Caco-2 (cell line): ENCODE data around the gene MLLT10. TPM values are rescaled to one million over a fixed set of nuclear protein-coding genes. Genes with fewer than 3 reads are reported as not detected.

Source experiments
- BruUV-seq: library from RNA; stranded (reverse); fragments of 400-500 nt; replicated peaks from 2 replicates; lab custom pipeline; 2021; lab: Mats Ljungman, UMichigan
- CTCF ChIA-PET: fragments of 300-600 bp; sonication (Branson Sonifier 250); formaldehyde crosslinking; loops from one replicate; lab custom pipeline; 2022; ENCODE audit warnings: antibody characterized with exemption; lab: Charles Lee
- POLR2A ChIA-PET: fragments of 300-600 bp; sonication (Branson Sonifier 250); formaldehyde crosslinking; loops from one replicate; lab custom pipeline; 2022; ENCODE audit warnings: antibody characterized with exemption; lab: Charles Lee
- DNase-seq, 2 experiments: peaks; one replicate each; pipeline versions ENCODE4 v3.0.0 to v3.0.0-alpha.2; 2020 to 2022
- H3K27me3 ChIP-seq: replicated peaks from 2 replicates; pipeline ENCODE4 v1.6.0; 2011; ENCODE audit warnings: low read length; ENCODE audit not compliant: control insufficient read depth, insufficient read depth
- H3K36me3 ChIP-seq: 2 replicates; pipeline ENCODE4 v1.5.1; 2011; ENCODE audit warnings: low read length; ENCODE audit not compliant: control insufficient read depth, insufficient read depth
- H3K4me1 ChIP-seq: fragments of 250-450 bp; sonication (Bioruptor Pico); 2 replicates; pipeline ENCODE4 v1.5.1; 2020; ENCODE audit warnings: mild to moderate bottlenecking
- H3K4me3 ChIP-seq: 2 replicates; pipeline ENCODE4 v1.5.1; 2011; ENCODE audit warnings: low read depth, mild to moderate bottlenecking, control low read depth, low read length
- H3K9me3 ChIP-seq: fragments of 250-450 bp; sonication (Bioruptor Pico); 2 replicates; pipeline ENCODE4 v1.5.1; 2020; ENCODE audit warnings: mild to moderate bottlenecking, moderate library complexity
- H3K27ac Mint-ChIP-seq: one replicate; pipeline ENCODE4 v1.8.0; 2022; ENCODE audit warnings: mixed read lengths; ENCODE audit not compliant: unreplicated experiment
- H3K27me3 Mint-ChIP-seq: one replicate; pipeline ENCODE4 v1.8.0; 2022; ENCODE audit warnings: mixed read lengths; ENCODE audit not compliant: insufficient read depth, unreplicated experiment
- H3K36me3 Mint-ChIP-seq: one replicate; pipeline ENCODE4 v1.8.0; 2022; ENCODE audit warnings: mild to moderate bottlenecking, mixed read lengths; ENCODE audit not compliant: insufficient read depth, unreplicated experiment
- H3K4me1 Mint-ChIP-seq: one replicate; pipeline ENCODE4 v1.8.0; 2022; ENCODE audit warnings: low read depth, mixed read lengths; ENCODE audit not compliant: unreplicated experiment
- H3K4me3 Mint-ChIP-seq: one replicate; pipeline ENCODE4 v1.8.0; 2022; ENCODE audit warnings: mild to moderate bottlenecking, moderate library complexity, mixed read lengths; ENCODE audit not compliant: unreplicated experiment
- H3K9me3 Mint-ChIP-seq: one replicate; pipeline ENCODE4 v1.8.0; 2022; ENCODE audit warnings: mixed read lengths; ENCODE audit not compliant: unreplicated experiment
- CTCF ChIP-seq, 2 experiments: fragments of 200-600 bp in 1 of 2; IDR thresholded peaks; 1 replicate in 1 of 2; 2 replicates in 1 of 2; pipeline versions ENCODE4 v1.5.1 to v1.8.0; 2011 to 2022; ENCODE audit warnings: antibody characterized with exemption in 1 of 2, control low read depth in 1 of 2, inconsistent platforms in 1 of 2, low read depth in 1 of 2, low read length in 1 of 2, mild to moderate bottlenecking in 1 of 2, moderate library complexity in 1 of 2; ENCODE audit not compliant: insufficient read depth in 1 of 2, severe bottlenecking in 1 of 2, unreplicated experiment in 1 of 2
- intact Hi-C: fragments of 100-400 bp; cut with micrococcal nuclease; formaldehyde crosslinking; loops from one replicate; pipeline ENCODE4 v1.10.0; 2022; ENCODE audit not compliant: unreplicated experiment
- total RNA-seq: library from RNA; stranded (reverse); gene quantifications from 2 replicates; pipeline ENCODE4 v1.2.3, GENCODE V29; 2022

The MLLT10 gene
- total RNA-seq, 1 experiment from 2014 or later: 84.3 TPM

- TSS peak; percentile 60 for BruUV-seq
- CTCF ChIA-PET: interaction anchor here (1.0 to 1.6 kb wide), 5 partner anchors 9 to 246 kb away, joined by 3 to 14 read pairs (median 6); no protein-coding TSS in a partner anchor
- TF ChIP-seq CTCF (IDR thresholded peaks at IDR 0.05; ENCODE audit: insufficient read depth in 1 of 2, low read depth in 1 of 2, low read length in 1 of 2, severe bottlenecking in 1 of 2, unreplicated experiment in 1 of 2): no peak
- POLR2A ChIA-PET: interaction anchor here (1.2 to 4.4 kb wide), 4 partner anchors 9 to 231 kb away, joined by 4 to 47 read pairs (median 16); no protein-coding TSS in a partner anchor
- H3K27me3 ChIP-seq: no peaks in the 10 kb centered on the region
- Mint-ChIP-seq H3K9me3 (no peaks in the 10 kb centered on the region), H3K4me3 (peak overlapping the region; percentile 88), H3K4me1 (peaks cover 34% of the 10 kb centered on the region), H3K27me3 (no peaks in the 10 kb centered on the region), H3K27ac (peak overlapping the region; percentile 98), H3K36me3 (peaks cover 29% of the 10 kb centered on the region)
- peak overlapping the region; percentile 70 for H3K4me3 ChIP-seq
- peaks cover 30% of the 10 kb centered on the region for H3K4me1 ChIP-seq
- intact Hi-C loops: loop anchor here (1.0 to 5.0 kb wide), 4 partner anchors 7 to 427 kb away; no protein-coding TSS in a partner anchor
- H3K36me3 ChIP-seq: no peaks in the 10 kb centered on the region
- DNase-seq: peak in 1 of 2 experiments; percentile 51
- H3K9me3 ChIP-seq: no peaks in the 10 kb centered on the region
Observed at GRCh38 chr10:21524526-21525366, 9.3 kb upstream of the MLLT10 start.

GRCh38 chr10:21525367-21526187, 8.5 kb upstream of the MLLT10 start, which contains the start of gene SKIDA1:
Gene SKIDA1, minus strand, starts transcription at chr10:21525682. Its CDS starts 7,860 bp downstream, at chr10:21517822.
- Mint-ChIP-seq H3K27ac (peak within 1 kb of the TSS; percentile 98), H3K9me3 (no peaks in the 10 kb centered on the region), H3K4me3 (peak within 1 kb of the TSS; percentile 88), H3K36me3 (peaks cover 29% of the 10 kb centered on the region), H3K27me3 (no peaks in the 10 kb centered on the region), H3K4me1 (peaks cover 30% of the 10 kb centered on the region)
- intact Hi-C loops: loop anchor here (1.0 to 5.0 kb wide), 5 partner anchors 8 to 428 kb away; no protein-coding TSS in a partner anchor
- ChIA-PET POLR2A (interaction anchor here (0.6 to 4.4 kb wide), 6 partner anchors 9 to 478 kb away, joined by 3 to 47 read pairs (median 8); partner anchors contain the start of gene DNAJC1), CTCF (interaction anchor here (0.7 to 1.6 kb wide), 6 partner anchors 9 to 247 kb away, joined by 3 to 14 read pairs (median 5); no protein-coding TSS in a partner anchor)
- Histone ChIP-seq H3K4me3 (peak within 1 kb of the TSS; percentile 70), H3K9me3 (no peaks in the 10 kb centered on the region), H3K36me3 (no peaks in the 10 kb centered on the region), H3K27me3 (no peaks in the 10 kb centered on the region), H3K4me1 (peaks cover 30% of the 10 kb centered on the region)
- peak; percentile 96 to 97 for DNase-seq
- no peak for TF ChIP-seq CTCF (IDR thresholded peaks at IDR 0.05; ENCODE audit: insufficient read depth in 1 of 2, low read depth in 1 of 2, low read length in 1 of 2, severe bottlenecking in 1 of 2, unreplicated experiment in 1 of 2)
- no TSS peak for BruUV-seq
